Hepatocyte (in vitro differentiated cells): ENCODE measurements around the gene DNER. TPM values are rescaled to one million over a fixed set of nuclear protein-coding genes. Genes with fewer than 3 reads are reported as not detected.

Experiments used
- DNase-seq: peaks from one replicate; pipeline ENCODE4 v3.0.0-alpha.2; 2016; ENCODE audit warnings: low spot score
- H2AFZ ChIP-seq: fragments of 200-600 bp; sonication (generic); 2 replicates; pipeline ENCODE4 v1.6.0; 2016; ENCODE audit warnings: antibody characterized with exemption, mild to moderate bottlenecking
- H3K27ac ChIP-seq: fragments of 200-600 bp; sonication (generic); 2 replicates; pipeline ENCODE4 v1.5.1; 2016; ENCODE audit warnings: mild to moderate bottlenecking
- H3K27me3 ChIP-seq: fragments of 200-600 bp; sonication (generic); 2 replicates; pipeline ENCODE4 v1.6.1; 2016
- H3K36me3 ChIP-seq: fragments of 200-600 bp; sonication (generic); replicated peaks from 2 replicates; pipeline ENCODE4 v1.5.1; 2016; ENCODE audit warnings: low read depth; ENCODE audit not compliant: insufficient read depth
- H3K4me1 ChIP-seq: fragments of 200-600 bp; sonication (generic); 2 replicates; pipeline ENCODE4 v1.5.1; 2016; ENCODE audit warnings: mild to moderate bottlenecking, moderate library complexity; ENCODE audit not compliant: insufficient read depth
- H3K4me2 ChIP-seq: fragments of 200-600 bp; sonication (generic); 2 replicates; pipeline ENCODE4 v1.6.0; 2016
- H3K4me3 ChIP-seq: fragments of 200-600 bp; sonication (generic); 2 replicates; pipeline ENCODE4 v1.5.1; 2016; ENCODE audit warnings: mild to moderate bottlenecking
- H3K79me2 ChIP-seq: fragments of 200-600 bp; sonication (generic); 2 replicates; pipeline ENCODE4 v1.6.0; 2017; ENCODE audit warnings: mild to moderate bottlenecking
- H3K9me2 ChIP-seq: fragments of 200-600 bp; sonication (generic); replicated peaks from 2 replicates; pipeline ENCODE4 v1.6.0; 2017; ENCODE audit warnings: mild to moderate bottlenecking; ENCODE audit not compliant: insufficient read depth
- H3K9me3 ChIP-seq: fragments of 200-600 bp; sonication (generic); 2 replicates; pipeline ENCODE4 v1.5.1; 2016; ENCODE audit warnings: low read depth, mild to moderate bottlenecking
- H4K20me1 ChIP-seq: fragments of 200-600 bp; sonication (generic); 2 replicates; pipeline ENCODE4 v1.6.0; 2016; ENCODE audit warnings: mild to moderate bottlenecking; ENCODE audit not compliant: insufficient read depth, poor library complexity, severe bottlenecking
- CTCF ChIP-seq: fragments of 200-600 bp; sonication (generic); IDR thresholded peaks from 2 replicates; pipeline ENCODE4 v1.5.1; 2016; ENCODE audit warnings: antibody characterized with exemption, mild to moderate bottlenecking; ENCODE audit not compliant: poor library complexity
- EZH2 ChIP-seq: fragments of 200-600 bp; sonication (generic); IDR thresholded peaks from 2 replicates; pipeline ENCODE4 v1.6.1; 2016; ENCODE audit warnings: antibody characterized with exemption, mild to moderate bottlenecking, borderline replicate concordance
- EZH2phosphoT487 ChIP-seq: fragments of 200-600 bp; sonication (generic); IDR thresholded peaks from one replicate; pipeline ENCODE4 v1.6.1; 2018; ENCODE audit warnings: antibody characterized with exemption, mild to moderate bottlenecking, low read depth, moderate library complexity; ENCODE audit not compliant: unreplicated experiment, severe bottlenecking
- WGBS: methylation state at CpG from one replicate; pipeline ENCODE4 v1.1.6; 2016; ENCODE audit warnings: low lambda C conversion rate; ENCODE audit errors: missing lambda C conversion rate; 5-methylcytosine and 5-hydroxymethylcytosine counted together
- polyA plus RNA-seq: library from polyadenylated mRNA; unstranded; fragments of >200 nt; fragmentation: Nextera tagmentation; extraction: Ambion mirVana; gene quantifications from 2 replicates; pipeline ENCODE4 v1.2.1, GENCODE V29; 2016
- total RNA-seq: library from RNA; depleted of rRNA; stranded (reverse); fragments of >200 nt; gene quantifications from 2 replicates; pipeline ENCODE4 v1.2.3, GENCODE V29; 2014

Gene DNER
- total and polyA plus RNA-seq, 2 experiments from 2014 or later: 0.37 TPM; not detected in 1

GRCh38 chr2:229392196-229392595 lies 322.2 kb downstream of the DNER start:
- WGBS: 79% methylated on average over 2 of the region's 2 CpGs
- Histone ChIP-seq H3K4me1 (no peaks in the 10 kb centered on the region), H3K36me3 (no peaks in the 10 kb centered on the region), H2AFZ (no peak overlapping the region), H3K4me2 (no peak overlapping the region), H3K79me2 (no peaks in the 10 kb centered on the region), H3K4me3 (no peak overlapping the region), H3K9me3 (no peaks in the 10 kb centered on the region), H4K20me1 (no peaks in the 10 kb centered on the region), H3K27me3 (no peaks in the 10 kb centered on the region), H3K27ac (no peak overlapping the region), H3K9me2 (no peaks in the 10 kb centered on the region)
- no peak for TF ChIP-seq CTCF
- no peak for TF ChIP-seq EZH2
- no peak for DNase-seq

- H3K36me3 ChIP-seq: no peaks in the 10 kb centered on the region
- no peak overlapping the region for H3K4me3 ChIP-seq
- no peak overlapping the region for H3K27ac ChIP-seq
- no peaks in the 10 kb centered on the region for H3K79me2 ChIP-seq
- no peak for DNase-seq
- no peaks in the 10 kb centered on the region for H4K20me1 ChIP-seq
- TF ChIP-seq CTCF (no peak), EZH2phosphoT487 (no peak), EZH2 (no peak)
- no peaks in the 10 kb centered on the region for H3K4me1 ChIP-seq
- 88% methylated on average over 4 of the region's 4 CpGs for WGBS
- H3K9me3 ChIP-seq: no peaks in the 10 kb centered on the region
- H3K27me3 ChIP-seq: no peaks in the 10 kb centered on the region
- no peak overlapping the region for H3K4me2 ChIP-seq
- H2AFZ ChIP-seq: no peak overlapping the region
- no peaks in the 10 kb centered on the region for H3K9me2 ChIP-seq
Measured at GRCh38 chr2:229388731-229389130, 325.6 kb downstream of the DNER start.

GRCh38 chr2:229387866-229388265 lies 326.5 kb downstream of the DNER start:
- H3K9me3 ChIP-seq: no peaks in the 10 kb centered on the region
- no peaks in the 10 kb centered on the region for H3K36me3 ChIP-seq
- H3K79me2 ChIP-seq: no peaks in the 10 kb centered on the region
- no peaks in the 10 kb centered on the region for H3K27me3 ChIP-seq
- DNase-seq: no peak
- no peak overlapping the region for H3K27ac ChIP-seq
- H2AFZ ChIP-seq: no peak overlapping the region
- TF ChIP-seq EZH2phosphoT487: no peak
- no peak for TF ChIP-seq CTCF
- no peak for TF ChIP-seq EZH2
- WGBS: 89% methylated on average over 5 of the region's 5 CpGs
- H3K9me2 ChIP-seq: no peaks in the 10 kb centered on the region
- no peaks in the 10 kb centered on the region for H4K20me1 ChIP-seq
- no peak overlapping the region for H3K4me2 ChIP-seq
- H3K4me1 ChIP-seq: no peaks in the 10 kb centered on the region
- H3K4me3 ChIP-seq: no peak overlapping the region

- Histone ChIP-seq H3K4me1 (no peaks in the 10 kb centered on the region), H4K20me1 (no peaks in the 10 kb centered on the region), H3K27me3 (no peaks in the 10 kb centered on the region), H3K27ac (no peak overlapping the region), H3K9me2 (no peaks in the 10 kb centered on the region), H3K36me3 (no peaks in the 10 kb centered on the region), H3K9me3 (no peaks in the 10 kb centered on the region), H3K4me3 (no peak overlapping the region), H3K79me2 (no peaks in the 10 kb centered on the region), H3K4me2 (no peak overlapping the region), H2AFZ (no peak overlapping the region)
- WGBS: 92% methylated on average over 5 of the region's 5 CpGs
- no peak for DNase-seq
- TF ChIP-seq EZH2phosphoT487 (no peak), EZH2 (no peak), CTCF (no peak)
Measured at GRCh38 chr2:229380101-229380625, 334.2 kb downstream of the DNER start.
